IMR-90 (cell line): Measurements from ENCODE around the gene METTL23. TPM values are rescaled to one million over a fixed set of nuclear protein-coding genes. Genes with fewer than 3 reads are reported as not detected.

Experiments
- ATAC-seq: fragments of 200-7000 bp; cut with Tn5 transposase; 2 replicates; pipeline ENCODE4 v1.9.1; 2020; ENCODE audit warnings: low read depth, mild to moderate bottlenecking, moderate library complexity
- BruUV-seq: library from RNA; stranded (reverse); fragments of 400-500 nt; replicated peaks from 2 replicates; lab custom pipeline; 2021; lab: Mats Ljungman, UMichigan
- CTCF ChIA-PET: fragments of 300-600 bp; formaldehyde crosslinking; extraction: SDS; loops from one replicate; lab custom pipeline; 2021; ENCODE audit warnings: antibody characterized with exemption; lab: Yijun Ruan, JAX
- POLR2A ChIA-PET: fragments of 300-600 bp; sonication (Branson Sonifier 250); formaldehyde crosslinking; loops from one replicate; lab custom pipeline; 2022; ENCODE audit warnings: antibody characterized with exemption; ENCODE audit not compliant: unreplicated experiment; lab: Charles Lee
- DNase-seq: peaks from one replicate; pipeline ENCODE4 v3.0.0; 2013
- H2AFZ ChIP-seq: replicated peaks from 2 replicates; pipeline ENCODE3; 2013; ENCODE audit warnings: low read length, mild to moderate bottlenecking; ENCODE audit not compliant: poor library complexity
- H2AK5ac ChIP-seq: 2 replicates; pipeline ENCODE4 v1.6.1; 2013; ENCODE audit warnings: low read depth, low read length, inconsistent platforms
- H2AK9ac ChIP-seq: replicated peaks from 2 replicates; pipeline ENCODE3; 2013; ENCODE audit warnings: mild to moderate bottlenecking, low read depth, low read length, moderate library complexity; ENCODE audit not compliant: poor library complexity
- H2BK120ac ChIP-seq: 2 replicates; pipeline ENCODE4 v1.6.1; 2013; ENCODE audit warnings: low read depth, low read length, inconsistent platforms
- H2BK15ac ChIP-seq: 3 replicates; pipeline ENCODE4 v1.6.1; 2013; ENCODE audit warnings: low read depth, low read length, inconsistent platforms
- H2BK20ac ChIP-seq: 2 replicates; pipeline ENCODE4 v1.6.1; 2013; ENCODE audit warnings: low read depth, mild to moderate bottlenecking, inconsistent platforms, low read length, moderate library complexity
- H2BK5ac ChIP-seq: 2 replicates; pipeline ENCODE4 v1.6.1; 2013; ENCODE audit warnings: mild to moderate bottlenecking, low read depth, low read length, inconsistent platforms; ENCODE audit not compliant: poor library complexity, severe bottlenecking
- H3K14ac ChIP-seq: replicated peaks from 2 replicates; pipeline ENCODE4 v1.6.1; 2013; ENCODE audit warnings: low read depth, low read length, inconsistent platforms
- H3K18ac ChIP-seq: 2 replicates; pipeline ENCODE4 v1.6.1; 2013; ENCODE audit warnings: low read depth, low read length, control low read depth
- H3K23ac ChIP-seq: 2 replicates; pipeline ENCODE4 v1.6.1; 2013; ENCODE audit warnings: low read depth, low read length, inconsistent platforms
- H3K27ac ChIP-seq: 2 replicates; pipeline ENCODE4 v1.5.1; 2013; ENCODE audit warnings: mild to moderate bottlenecking, control low read depth, low read length; ENCODE audit not compliant: insufficient read depth
- H3K27me3 ChIP-seq: 2 replicates; pipeline ENCODE4 v1.6.1; 2013; ENCODE audit warnings: low read length; ENCODE audit not compliant: control insufficient read depth, insufficient read depth
- H3K36me3 ChIP-seq: 2 replicates; pipeline ENCODE4 v1.6.1; 2013; ENCODE audit warnings: low read length, mixed read lengths; ENCODE audit not compliant: control insufficient read depth, insufficient read depth
- H3K4ac ChIP-seq: 2 replicates; pipeline ENCODE4 v1.6.1; 2013; ENCODE audit warnings: low read depth, low read length, inconsistent platforms
- H3K4me1 ChIP-seq: 2 replicates; pipeline ENCODE4 v1.6.1; 2013; ENCODE audit warnings: low read length, mixed read lengths; ENCODE audit not compliant: control insufficient read depth, insufficient read depth
- H3K4me2 ChIP-seq: 2 replicates; pipeline ENCODE4 v1.6.1; 2013; ENCODE audit warnings: low read depth, mild to moderate bottlenecking, control low read depth, low read length, moderate library complexity
- H3K4me3 ChIP-seq: 2 replicates; pipeline ENCODE4 v1.5.1; 2013; ENCODE audit warnings: low read depth, mild to moderate bottlenecking, control low read depth, low read length, moderate library complexity; ENCODE audit not compliant: insufficient read depth
- H3K56ac ChIP-seq: 2 replicates; pipeline ENCODE4 v1.6.1; 2013; ENCODE audit warnings: low read length, inconsistent platforms; ENCODE audit not compliant: insufficient read depth; ENCODE audit errors: extremely low read depth
- H3K79me1 ChIP-seq, 2 experiments: 2 replicates each; pipeline ENCODE4 v1.6.1; 2013; ENCODE audit warnings: low read length in 2 of 2, inconsistent platforms in 1 of 2, low read depth in 1 of 2
- H3K9ac ChIP-seq: 2 replicates; pipeline ENCODE4 v1.6.1; 2013; ENCODE audit warnings: low read depth, low read length, control low read depth
- H3K9me1 ChIP-seq: 2 replicates; pipeline ENCODE4 v1.6.1; 2013; ENCODE audit warnings: low read length, inconsistent platforms; ENCODE audit not compliant: insufficient read depth
- H3K9me3 ChIP-seq: 2 replicates; pipeline ENCODE4 v1.6.1; 2013; ENCODE audit warnings: low read length; ENCODE audit not compliant: control insufficient read depth, insufficient read depth
- H4K20me1 ChIP-seq: 2 replicates; pipeline ENCODE4 v1.6.1; 2013; ENCODE audit warnings: low read length, inconsistent platforms; ENCODE audit not compliant: insufficient read depth
- H4K5ac ChIP-seq: 2 replicates; pipeline ENCODE4 v1.6.1; 2013; ENCODE audit warnings: mild to moderate bottlenecking, low read depth, low read length, control low read depth
- H4K8ac ChIP-seq, 2 experiments: 2 replicates each; pipeline ENCODE4 v1.6.1; 2013; ENCODE audit warnings: low read depth in 2 of 2, low read length in 2 of 2, control low read depth in 1 of 2, inconsistent platforms in 1 of 2
- H4K91ac ChIP-seq: 2 replicates; pipeline ENCODE4 v1.6.1; 2013; ENCODE audit warnings: low read depth, low read length, inconsistent platforms; ENCODE audit not compliant: insufficient read depth
- BHLHE40 ChIP-seq: fragments of 150-350 bp; IDR thresholded peaks from 2 replicates; pipeline ENCODE4 v1.6.1; 2016; ENCODE audit warnings: mild to moderate bottlenecking, low read depth, low read length
- CEBPB ChIP-seq: IDR thresholded peaks from 2 replicates; pipeline ENCODE4 v1.6.1; 2012; ENCODE audit warnings: low read depth, low read length, improper control_type of control experiment
- CHD1 ChIP-seq: IDR thresholded peaks from 2 replicates; pipeline ENCODE4 v1.6.1; 2012; ENCODE audit warnings: low read depth, low read length, improper control_type of control experiment
- ELK1 ChIP-seq: fragments of 150-350 bp; IDR thresholded peaks from 2 replicates; pipeline ENCODE4 v1.6.1; 2016; ENCODE audit warnings: low read depth, mild to moderate bottlenecking, low read length, moderate library complexity, borderline replicate concordance
- MAFK ChIP-seq: IDR thresholded peaks from 2 replicates; pipeline ENCODE4 v1.6.1; 2012; ENCODE audit warnings: low read depth, low read length, improper control_type of control experiment
- MAZ ChIP-seq: IDR thresholded peaks from 2 replicates; pipeline ENCODE4 v1.6.1; 2012; ENCODE audit warnings: low read depth, mild to moderate bottlenecking, low read length, improper control_type of control experiment, moderate library complexity, borderline replicate concordance
- NFE2L2 ChIP-seq: fragments of 150-350 bp; IDR thresholded peaks from 2 replicates; pipeline ENCODE4 v1.6.1; 2016; ENCODE audit warnings: low read depth, mild to moderate bottlenecking, low read length
- POLR2A ChIP-seq: IDR thresholded peaks from 2 replicates; pipeline ENCODE4 v1.6.1; 2012; ENCODE audit warnings: mild to moderate bottlenecking, low read depth, low read length
- RAD21 ChIP-seq: IDR thresholded peaks from 2 replicates; pipeline ENCODE4 v1.6.1; 2012; ENCODE audit warnings: low read length, improper control_type of control experiment
- RCOR1 ChIP-seq: IDR thresholded peaks from 2 replicates; pipeline ENCODE4 v1.6.1; 2012; ENCODE audit warnings: mild to moderate bottlenecking, low read length, improper control_type of control experiment; ENCODE audit not compliant: insufficient replicate concordance
- RFX5 ChIP-seq: IDR thresholded peaks from 2 replicates; pipeline ENCODE4 v1.8.0; 2012; ENCODE audit warnings: low read depth, mild to moderate bottlenecking, low read length, moderate library complexity
- SMC3 ChIP-seq: fragments of 150-350 bp; IDR thresholded peaks from 2 replicates; pipeline ENCODE4 v1.6.1; 2016; ENCODE audit warnings: low read depth, mild to moderate bottlenecking, antibody characterized with exemption, low read length, moderate library complexity
- USF2 ChIP-seq: fragments of 150-350 bp; IDR thresholded peaks from 2 replicates; pipeline ENCODE4 v1.6.1; 2017; ENCODE audit warnings: mild to moderate bottlenecking, antibody characterized with exemption, low read length, low read depth
- dilution Hi-C: fragments of 300-500 bp; cut with HindIII; formaldehyde crosslinking; loops from one replicate; pipeline ENCODE4 v1.14.3; 2018; ENCODE audit warnings: low sequenced_read_pairs; ENCODE audit not compliant: unreplicated experiment
- in situ Hi-C: fragments of 300-500 bp; cut with MboI; formaldehyde crosslinking; loops from 3 replicates; pipeline ENCODE4 v1.14.3; 2019; ENCODE audit warnings: low sequenced_read_pairs, inconsistent platforms, mixed read lengths
- intact Hi-C: fragments of 100-400 bp; cut with micrococcal nuclease; formaldehyde crosslinking; loops from 2 replicates; pipeline ENCODE4 v1.10.0; 2022
- polyA plus RNA-seq, 3 experiments: library from polyadenylated mRNA; depleted of rRNA; stranded (reverse); fragments of >200 nt; gene quantifications; 2 replicates each; pipeline ENCODE4 v1.2.3, GENCODE V29; 2012; ENCODE audit warnings: low replicate concordance in 1 of 3
- total RNA-seq: library from RNA; depleted of rRNA; stranded (reverse); fragments of >200 nt; gene quantifications from 2 replicates; pipeline ENCODE4 v1.2.3, GENCODE V29; 2012

METTL23 gene
- total and polyA plus RNA-seq, 2 of the 4 experiments (the other 2 are of a cell fraction) = 18.8 to 32.1 TPM

GRCh38 chr17:76742958-76743357, 16.3 kb downstream of the METTL23 start:
- in situ Hi-C loops = no loop called here
- Histone ChIP-seq H3K9ac (no peak overlapping the region), H3K23ac (no peak overlapping the region), H3K4me2 (no peak overlapping the region), H3K36me3 (peaks cover 23% of the 10 kb centered on the region), H3K14ac (no peak overlapping the region), H3K4me3 (no peak overlapping the region), H2AK9ac (no peak overlapping the region), H3K9me3 (no peaks in the 10 kb centered on the region; the same call in 1 of the 2 replicates), H4K5ac (no peak overlapping the region), H4K91ac (no peak overlapping the region), H2AK5ac (no peak overlapping the region), H3K4me1 (no peaks in the 10 kb centered on the region), H3K18ac (no peak overlapping the region), H4K20me1 (no peaks in the 10 kb centered on the region), H3K9me1 (peaks cover 4% of the 10 kb centered on the region; the same call in 1 of the 2 replicates), H3K56ac (no peak overlapping the region), H3K79me1 (peaks cover 10 to 20% of the 10 kb centered on the region in 2 experiments), H4K8ac (no peak overlapping the region), H2BK120ac (no peak overlapping the region), H2BK5ac (no peak overlapping the region), H2BK15ac (no peak overlapping the region), H2AFZ (no peak overlapping the region), H3K27ac (no peak overlapping the region), H2BK20ac (no peak overlapping the region; the same call in 1 of the 2 replicates), H3K27me3 (no peaks in the 10 kb centered on the region), H3K4ac (no peak overlapping the region)
- dilution Hi-C loops = no loop called here
- CTCF ChIA-PET = interaction anchor here (0.7 kb wide), 1 partner anchor 1966 kb away, joined by 3 read pairs; no protein-coding TSS in a partner anchor
- no TSS peak for BruUV-seq
- POLR2A ChIA-PET = no interaction called here
- DNase-seq (no peak), ATAC-seq (no peak)
- intact Hi-C loops = no loop called here
- TF ChIP-seq CHD1 = no peak
- TF ChIP-seq NFE2L2 = no peak
- no peak for TF ChIP-seq ELK1
- no peak for TF ChIP-seq MAFK
- TF ChIP-seq RCOR1 = no peak
- no peak for TF ChIP-seq MAZ
- no peak for TF ChIP-seq RAD21
- TF ChIP-seq BHLHE40 = no peak
- no peak for TF ChIP-seq SMC3
- no peak for TF ChIP-seq RFX5
- no peak for TF ChIP-seq USF2
- no peak for TF ChIP-seq POLR2A
- no peak for TF ChIP-seq CEBPB
